ENCODE results near the gene CACYBP.

Gene CACYBP

GRCh38 chr1:174971466-174971865 lies 28.3 kb upstream of the CACYBP start:
- no peak overlapping the region for H3K4me3 ChIP-seq (ENCODE audit: low read depth, low read length)
- no peak overlapping the region for H3K23ac ChIP-seq (ENCODE audit: low read length)
- H3K4me2 ChIP-seq (ENCODE audit: low read length): no peak overlapping the region
- no peak overlapping the region for H4K91ac ChIP-seq (ENCODE audit: low read depth, low read length)
- no peaks in the 10 kb centered on the region for H3K9me3 ChIP-seq (ENCODE audit: insufficient read depth, low read depth, low read length)
- no peak overlapping the region for H2BK12ac ChIP-seq (ENCODE audit: low read length)
- no peak overlapping the region for H3K4ac ChIP-seq (ENCODE audit: low read depth, low read length)
- H2BK5ac ChIP-seq (ENCODE audit: low read depth, low read length, poor library complexity): no peak overlapping the region
- H2AFZ ChIP-seq (ENCODE audit: insufficient read depth, low read length, poor library complexity): no peak overlapping the region
- no peak overlapping the region for H3K27ac ChIP-seq (ENCODE audit: low read depth, low read length)
- no peak for DNase-seq
- no peaks in the 10 kb centered on the region for H3K79me2 ChIP-seq (ENCODE audit: control insufficient read depth, insufficient read depth, low read length, poor library complexity)
- no peak overlapping the region for H3K9ac ChIP-seq (ENCODE audit: low read length)
- H3K79me1 ChIP-seq (ENCODE audit: low read length): peaks cover 8% of the 10 kb centered on the region
- no peak overlapping the region for H3K14ac ChIP-seq (ENCODE audit: low read length)
- no peaks in the 10 kb centered on the region for H3K27me3 ChIP-seq (ENCODE audit: insufficient read depth, low read length)
- no peaks in the 10 kb centered on the region for H3K36me3 ChIP-seq (ENCODE audit: control insufficient read depth in 1 of 2, insufficient read depth in 2 of 2, low read length in 2 of 2)
- H2AK5ac ChIP-seq (ENCODE audit: low read length): no peak overlapping the region
- no peak overlapping the region for H3K18ac ChIP-seq (ENCODE audit: low read length)
- H4K8ac ChIP-seq (ENCODE audit: low read depth, low read length): no peak overlapping the region
- no peak overlapping the region for H4K12ac ChIP-seq (ENCODE audit: low read depth, low read length)
- H3K4me1 ChIP-seq (ENCODE audit: control insufficient read depth in 1 of 2, insufficient read depth in 2 of 2, low read length in 2 of 2): peaks cover 8 to 11% of the 10 kb centered on the region in 2 experiments
- no peak overlapping the region for H2BK120ac ChIP-seq (ENCODE audit: insufficient read depth, low read length, poor library complexity)

GRCh38 chr1:174971902-174972301 lies 27.8 kb upstream of the CACYBP start:
- Histone ChIP-seq H3K9ac (ENCODE audit: low read length) (no peak overlapping the region), H3K79me1 (ENCODE audit: low read length) (peaks cover 7% of the 10 kb centered on the region), H2BK12ac (ENCODE audit: low read length) (no peak overlapping the region), H3K4me2 (ENCODE audit: low read length) (no peak overlapping the region), H2BK5ac (ENCODE audit: low read depth, low read length, poor library complexity) (no peak overlapping the region), H3K79me2 (ENCODE audit: control insufficient read depth, insufficient read depth, low read length, poor library complexity) (no peaks in the 10 kb centered on the region), H3K27me3 (ENCODE audit: insufficient read depth, low read length) (no peaks in the 10 kb centered on the region), H3K27ac (ENCODE audit: low read depth, low read length) (no peak overlapping the region), H2AK5ac (ENCODE audit: low read length) (no peak overlapping the region), H3K9me3 (ENCODE audit: insufficient read depth, low read depth, low read length) (no peaks in the 10 kb centered on the region), H3K4me1 (ENCODE audit: control insufficient read depth in 1 of 2, insufficient read depth in 2 of 2, low read length in 2 of 2) (peaks cover 8 to 11% of the 10 kb centered on the region in 2 experiments), H2AFZ (ENCODE audit: insufficient read depth, low read length, poor library complexity) (no peak overlapping the region), H3K14ac (ENCODE audit: low read length) (no peak overlapping the region), H2BK120ac (ENCODE audit: insufficient read depth, low read length, poor library complexity) (no peak overlapping the region), H4K12ac (ENCODE audit: low read depth, low read length) (no peak overlapping the region), H4K91ac (ENCODE audit: low read depth, low read length) (no peak overlapping the region), H3K23ac (ENCODE audit: low read length) (no peak overlapping the region), H4K8ac (ENCODE audit: low read depth, low read length) (no peak overlapping the region), H3K4ac (ENCODE audit: low read depth, low read length) (no peak overlapping the region), H3K18ac (ENCODE audit: low read length) (no peak overlapping the region), H3K4me3 (ENCODE audit: low read depth, low read length) (no peak overlapping the region), H3K36me3 (ENCODE audit: control insufficient read depth in 1 of 2, insufficient read depth in 2 of 2, low read length in 2 of 2) (no peaks in the 10 kb centered on the region)
- no CpG with 5 or more reads among the region's 2 CpGs for WGBS (ENCODE audit: extremely low coverage, insufficient coverage, insufficient read length)
- DNase-seq: no peak

- H3K79me1 ChIP-seq (ENCODE audit: low read length): no peaks in the 10 kb centered on the region
- H4K12ac ChIP-seq (ENCODE audit: low read depth, low read length): no peak overlapping the region
- H3K4me1 ChIP-seq (ENCODE audit: control insufficient read depth in 1 of 2, insufficient read depth in 2 of 2, low read length in 2 of 2): peaks cover 2% of the 10 kb centered on the region in 2 experiments
- peak; percentile 52 to 72 for DNase-seq
- H2BK120ac ChIP-seq (ENCODE audit: insufficient read depth, low read length, poor library complexity): no peak overlapping the region
- H2AK5ac ChIP-seq (ENCODE audit: low read length): no peak overlapping the region
- no peaks in the 10 kb centered on the region for H3K9me3 ChIP-seq (ENCODE audit: insufficient read depth, low read depth, low read length)
- no peak overlapping the region for H4K8ac ChIP-seq (ENCODE audit: low read depth, low read length)
- no peak overlapping the region for H2BK12ac ChIP-seq (ENCODE audit: low read length)
- no peaks in the 10 kb centered on the region for H3K27me3 ChIP-seq (ENCODE audit: insufficient read depth, low read length)
- no peak overlapping the region for H3K4ac ChIP-seq (ENCODE audit: low read depth, low read length)
- H2BK5ac ChIP-seq (ENCODE audit: low read depth, low read length, poor library complexity): no peak overlapping the region
- no CpG with 5 or more reads among the region's 2 CpGs for WGBS (ENCODE audit: extremely low coverage, insufficient coverage, insufficient read length)
- H3K79me2 ChIP-seq (ENCODE audit: control insufficient read depth, insufficient read depth, low read length, poor library complexity): no peaks in the 10 kb centered on the region
- H3K36me3 ChIP-seq (ENCODE audit: control insufficient read depth in 1 of 2, insufficient read depth in 2 of 2, low read length in 2 of 2): no peaks in the 10 kb centered on the region
- H4K91ac ChIP-seq (ENCODE audit: low read depth, low read length): no peak overlapping the region
- H3K23ac ChIP-seq (ENCODE audit: low read length): no peak overlapping the region
- H3K14ac ChIP-seq (ENCODE audit: low read length): no peak overlapping the region
- H3K27ac ChIP-seq (ENCODE audit: low read depth, low read length): no peak overlapping the region
- no peak overlapping the region for H3K4me3 ChIP-seq (ENCODE audit: low read depth, low read length)
- H3K9ac ChIP-seq (ENCODE audit: low read length): no peak overlapping the region
- H3K4me2 ChIP-seq (ENCODE audit: low read length): no peak overlapping the region
- H2AFZ ChIP-seq (ENCODE audit: insufficient read depth, low read length, poor library complexity): no peak overlapping the region
- H3K18ac ChIP-seq (ENCODE audit: low read length): no peak overlapping the region
Measured at GRCh38 chr1:174974711-174975119, 25.0 kb upstream of the CACYBP start.

- Histone ChIP-seq H3K9ac (ENCODE audit: low read length) (no peak overlapping the region), H2AK5ac (ENCODE audit: low read length) (no peak overlapping the region), H2BK120ac (ENCODE audit: insufficient read depth, low read length, poor library complexity) (no peak overlapping the region), H2BK12ac (ENCODE audit: low read length) (no peak overlapping the region), H3K27ac (ENCODE audit: low read depth, low read length) (no peak overlapping the region), H4K91ac (ENCODE audit: low read depth, low read length) (no peak overlapping the region), H3K4me1 (ENCODE audit: control insufficient read depth in 1 of 2, insufficient read depth in 2 of 2, low read length in 2 of 2) (no peaks in the 10 kb centered on the region), H2AFZ (ENCODE audit: insufficient read depth, low read length, poor library complexity) (no peak overlapping the region), H3K27me3 (ENCODE audit: insufficient read depth, low read length) (no peaks in the 10 kb centered on the region), H3K4me3 (ENCODE audit: low read depth, low read length) (no peak overlapping the region), H3K79me1 (ENCODE audit: low read length) (no peaks in the 10 kb centered on the region), H4K8ac (ENCODE audit: low read depth, low read length) (no peak overlapping the region), H3K18ac (ENCODE audit: low read length) (no peak overlapping the region), H2BK5ac (ENCODE audit: low read depth, low read length, poor library complexity) (no peak overlapping the region), H3K36me3 (ENCODE audit: control insufficient read depth in 1 of 2, insufficient read depth in 2 of 2, low read length in 2 of 2) (no peaks in the 10 kb centered on the region), H4K12ac (ENCODE audit: low read depth, low read length) (no peak overlapping the region), H3K23ac (ENCODE audit: low read length) (no peak overlapping the region), H3K14ac (ENCODE audit: low read length) (no peak overlapping the region), H3K4me2 (ENCODE audit: low read length) (no peak overlapping the region), H3K9me3 (ENCODE audit: insufficient read depth, low read depth, low read length) (no peaks in the 10 kb centered on the region), H3K4ac (ENCODE audit: low read depth, low read length) (no peak overlapping the region), H3K79me2 (ENCODE audit: control insufficient read depth, insufficient read depth, low read length, poor library complexity) (no peaks in the 10 kb centered on the region)
- DNase-seq: no peak
- WGBS (ENCODE audit: extremely low coverage, insufficient coverage, insufficient read length): no CpG with 5 or more reads among the region's 1 CpG
Measured at GRCh38 chr1:174975764-174976163, 24.0 kb upstream of the CACYBP start.
